GM21360 (cell line): ENCODE results near the gene CDIPT.

Experiments
- ATAC-seq: cut with Tn5 transposase; IDR thresholded peaks from one replicate; pipeline ENCODE4 v1.9.1; 2021; ENCODE audit warnings: mild to moderate bottlenecking, moderate library complexity; ENCODE audit not compliant: unreplicated experiment

The CDIPT gene

GRCh38 chr16:29811896-29812665 lies 50.9 kb downstream of the CDIPT start, which contains the start of gene PRRT2:
TSS of gene PRRT2 (plus strand) at chr16:29812193. CDS start at chr16:29813055, 862 bp downstream.
- no peak for ATAC-seq

GRCh38 chr16:29811170-29811895 lies 51.7 kb downstream of the CDIPT start:
- no peak for ATAC-seq

GRCh38 chr16:29810699-29811169 lies 52.3 kb downstream of the CDIPT start:
- ATAC-seq: no peak

GRCh38 chr16:29809850-29810698 lies 53.0 kb downstream of the CDIPT start:
- no peak for ATAC-seq

- no peak for ATAC-seq
These were observed 53.8 kb downstream of the CDIPT start for GRCh38 chr16:29809031-29809747.
